Measurements from ENCODE around the gene SPTLC3. TPM values are rescaled to one million over a fixed set of nuclear protein-coding genes. Genes with fewer than 3 reads are reported as not detected.

Gene SPTLC3
- total and polyA plus RNA-seq, 2 donors (not counting 1 experiment from before 2014, with no cell fraction given) = 4.0 TPM

GRCh38 chr20:13213335-13213734 lies 204.6 kb downstream of the SPTLC3 start:
- Histone ChIP-seq H3K79me2 (ENCODE audit: control insufficient read depth, insufficient read depth, low read length) (no peaks in the 10 kb centered on the region), H3K27ac (ENCODE audit: insufficient read depth, low read length) (no peak overlapping the region), H3K4me2 (ENCODE audit: extremely low read depth, insufficient read depth, low read length) (no peak overlapping the region), H3K36me3 (ENCODE audit: control insufficient read depth, insufficient read depth, low read length) (no peaks in the 10 kb centered on the region), H3K4me1 (ENCODE audit: control insufficient read depth, extremely low read depth, insufficient read depth, low read length) (no peaks in the 10 kb centered on the region), H2AFZ (ENCODE audit: low read length) (no peak overlapping the region), H3K9ac (ENCODE audit: insufficient read depth, low read length) (no peak overlapping the region), H3K4me3 (replicated peaks in 1 of 4; ENCODE audit: control extremely low read depth in 1 of 4, insufficient read depth in 1 of 4, low read depth in 3 of 4, low read length in 4 of 4) (no peak overlapping the region), H4K20me1 (ENCODE audit: control insufficient read depth, extremely low read depth, insufficient read depth, low read length) (no peaks in the 10 kb centered on the region), H3K9me3 (ENCODE audit: control insufficient read depth, insufficient read depth, low read depth, low read length) (no peaks in the 10 kb centered on the region), H3K27me3 (ENCODE audit: control insufficient read depth, insufficient read depth, low read length) (peaks cover 9% of the 10 kb centered on the region)
- TF ChIP-seq EZH2 (IDR thresholded peaks at IDR 0.05; ENCODE audit: low read length, missing control alignments) = no peak
- DNase-seq (ENCODE audit: low read depth in 2 of 2) = no peak

GRCh38 chr20:13216533-13216932 lies 207.8 kb downstream of the SPTLC3 start:
- DNase-seq (ENCODE audit: low read depth in 2 of 2) = no peak
- no peaks in the 10 kb centered on the region for H4K20me1 ChIP-seq (ENCODE audit: control insufficient read depth, extremely low read depth, insufficient read depth, low read length)
- no peak overlapping the region for H3K4me3 ChIP-seq (replicated peaks in 1 of 4; ENCODE audit: control extremely low read depth in 1 of 4, insufficient read depth in 1 of 4, low read depth in 3 of 4, low read length in 4 of 4)
- H2AFZ ChIP-seq (ENCODE audit: low read length) = no peak overlapping the region
- H3K36me3 ChIP-seq (ENCODE audit: control insufficient read depth, insufficient read depth, low read length) = no peaks in the 10 kb centered on the region
- no peaks in the 10 kb centered on the region for H3K9me3 ChIP-seq (ENCODE audit: control insufficient read depth, insufficient read depth, low read depth, low read length)
- H3K27ac ChIP-seq (ENCODE audit: insufficient read depth, low read length) = no peak overlapping the region
- no peak overlapping the region for H3K9ac ChIP-seq (ENCODE audit: insufficient read depth, low read length)
- TF ChIP-seq EZH2 (IDR thresholded peaks at IDR 0.05; ENCODE audit: low read length, missing control alignments) (no peak), CTCF (conservative IDR thresholded peaks at IDR 0.05 in 1 of 2, IDR thresholded peaks at IDR 0.05 in 1 of 2; ENCODE audit: low read depth in 1 of 2, low read length in 2 of 2) (no peak)
- H3K79me2 ChIP-seq (ENCODE audit: control insufficient read depth, insufficient read depth, low read length) = no peaks in the 10 kb centered on the region
- no peaks in the 10 kb centered on the region for H3K4me1 ChIP-seq (ENCODE audit: control insufficient read depth, extremely low read depth, insufficient read depth, low read length)
- H3K4me2 ChIP-seq (ENCODE audit: extremely low read depth, insufficient read depth, low read length) = no peak overlapping the region
- H3K27me3 ChIP-seq (ENCODE audit: control insufficient read depth, insufficient read depth, low read length) = peaks cover 26% of the 10 kb centered on the region

Other genes starting within 250 kb of the SPTLC3 start
- 0.17 and 0.26 TPM in 2 replicates for gene ISM1, start 212.3 kb downstream of the SPTLC3 start, total RNA-seq
- 0.10 and 0.15 TPM in 2 replicates for gene ISM1, start 212.3 kb downstream of the SPTLC3 start, polyA plus RNA-seq

Data from fibroblast of lung (primary cell).